Keratinocyte (primary cell): Measurements from ENCODE around the gene KRT71. TPM values are rescaled to one million over a fixed set of nuclear protein-coding genes. Genes with fewer than 3 reads are reported as not detected.
"Not testable (repeated sequence)": the region's sequence is repeated elsewhere in the genome, so short reads cannot be mapped to it uniquely, and the experiment has no call there.

Experiments used
- DNase-seq: peaks from one replicate; pipeline ENCODE4 v3.0.0-alpha.2; 2011; ENCODE audit warnings: low read depth, missing footprints, low spot score
- FAIRE-seq: peaks from 2 replicates; lab custom pipeline; 2011; peaks lifted over from hg19 to GRCh38; lab: Jason Lieb, UNC
- H2AFZ ChIP-seq: 2 replicates; pipeline ENCODE4 v1.6.0; 2012; ENCODE audit warnings: low read length, control low read depth, inconsistent platforms; ENCODE audit not compliant: control insufficient read depth
- H3K27ac ChIP-seq: 2 replicates; pipeline ENCODE4 v1.5.1; 2011; ENCODE audit warnings: low read length; ENCODE audit not compliant: control insufficient read depth, insufficient read depth
- H3K27me3 ChIP-seq: 3 replicates; pipeline ENCODE4 v1.6.0; 2011; ENCODE audit warnings: low read length; ENCODE audit not compliant: control insufficient read depth, insufficient read depth; ENCODE audit errors: extremely low read depth
- H3K36me3 ChIP-seq, 2 experiments: 2 replicates in 1 of 2; 3 replicates in 1 of 2; pipeline ENCODE4 v1.5.1; 2011; ENCODE audit warnings: low read length in 2 of 2, mild to moderate bottlenecking in 1 of 2; ENCODE audit not compliant: control insufficient read depth in 2 of 2, insufficient read depth in 2 of 2; ENCODE audit errors: extremely low read depth in 1 of 2
- H3K4me1 ChIP-seq: 3 replicates; pipeline ENCODE4 v1.5.1; 2011; ENCODE audit warnings: low read length; ENCODE audit not compliant: control insufficient read depth, insufficient read depth; ENCODE audit errors: extremely low read depth
- H3K4me2 ChIP-seq: 3 replicates; pipeline ENCODE4 v1.6.0; 2011; ENCODE audit warnings: low read depth, low read length; ENCODE audit not compliant: control insufficient read depth, insufficient read depth; ENCODE audit errors: extremely low read depth
- H3K4me3 ChIP-seq, 3 experiments: fragments of 200-600 bp in 1 of 3; sonication (generic) in 1 of 3; 2 replicates in 2 of 3; 3 replicates in 1 of 3; pipeline ENCODE4 v1.5.1; 2011 to 2016; ENCODE audit warnings: low read length in 3 of 3, mild to moderate bottlenecking in 3 of 3, control low read depth in 2 of 3, inconsistent platforms in 1 of 3, low read depth in 1 of 3, mixed read lengths in 1 of 3, mixed run types in 1 of 3, moderate library complexity in 1 of 3; ENCODE audit not compliant: control insufficient read depth in 2 of 3, insufficient read depth in 2 of 3; ENCODE audit errors: extremely low read depth in 1 of 3
- H3K79me2 ChIP-seq: 2 replicates; pipeline ENCODE4 v1.6.0; 2012; ENCODE audit warnings: low read length; ENCODE audit not compliant: control insufficient read depth, insufficient read depth
- H3K9ac ChIP-seq: 3 replicates; pipeline ENCODE4 v1.6.0; 2011; ENCODE audit warnings: low read length; ENCODE audit not compliant: control insufficient read depth, insufficient read depth; ENCODE audit errors: extremely low read depth
- H3K9me1 ChIP-seq: 3 replicates; pipeline ENCODE4 v1.6.0; 2011; ENCODE audit warnings: low read length; ENCODE audit not compliant: control insufficient read depth, insufficient read depth; ENCODE audit errors: extremely low read depth
- H3K9me3 ChIP-seq: 2 replicates; pipeline ENCODE4 v1.5.1; 2012; ENCODE audit warnings: low read depth, low read length; ENCODE audit not compliant: control insufficient read depth
- H4K20me1 ChIP-seq: 3 replicates; pipeline ENCODE4 v1.6.0; 2011; ENCODE audit warnings: low read length; ENCODE audit not compliant: control insufficient read depth, insufficient read depth; ENCODE audit errors: extremely low read depth
- EZH2 ChIP-seq: IDR thresholded peaks from one replicate; pipeline ENCODE4 v1.6.1; 2012; ENCODE audit warnings: inconsistent platforms, mild to moderate bottlenecking, low read length, moderate library complexity
- dilution Hi-C: fragments of 300-500 bp; cut with MboI; formaldehyde crosslinking; loops from one replicate; pipeline ENCODE4 v1.7.0; 2020; ENCODE audit warnings: low sequenced_read_pairs; ENCODE audit not compliant: extremely low pct_ligation_motif_present
- polyA plus RNA-seq, 5 experiments: library from polyadenylated mRNA; depleted of rRNA in 3 of 5; stranded (reverse) in 3 of 5; stranded (forward) in 1 of 5; unstranded in 1 of 5; fragments of >200 nt; gene quantifications; 1 replicate in 1 of 5; 2 replicates in 3 of 5; 3 replicates in 1 of 5; pipeline versions ENCODE4 v1.2.1 to v1.2.3, GENCODE V29; 2011 to 2012; ENCODE audit warnings: missing spikeins in 2 of 5, low read depth in 1 of 5, low replicate concordance in 1 of 5
- TF ChIP-seq, protein P1 (sequence below), 3 experiments: IDR thresholded peaks in 1 of 3; conservative IDR thresholded peaks in 1 of 3; optimal IDR thresholded peaks in 1 of 3; 2 replicates in 2 of 3; 3 replicates in 1 of 3; pipeline versions ENCODE3 to v1.5.1; 2011; ENCODE audit warnings: low read length in 3 of 3, mild to moderate bottlenecking in 3 of 3, moderate library complexity in 2 of 3, control low read depth in 1 of 3, inconsistent platforms in 1 of 3; ENCODE audit not compliant: insufficient read depth in 2 of 3; ENCODE audit errors: extremely low read depth in 1 of 3

KRT71 gene
- polyA plus RNA-seq, 1 donor (not counting 4 experiments of a cell fraction or from before 2014, with no cell fraction given) = not detected

DNA sequence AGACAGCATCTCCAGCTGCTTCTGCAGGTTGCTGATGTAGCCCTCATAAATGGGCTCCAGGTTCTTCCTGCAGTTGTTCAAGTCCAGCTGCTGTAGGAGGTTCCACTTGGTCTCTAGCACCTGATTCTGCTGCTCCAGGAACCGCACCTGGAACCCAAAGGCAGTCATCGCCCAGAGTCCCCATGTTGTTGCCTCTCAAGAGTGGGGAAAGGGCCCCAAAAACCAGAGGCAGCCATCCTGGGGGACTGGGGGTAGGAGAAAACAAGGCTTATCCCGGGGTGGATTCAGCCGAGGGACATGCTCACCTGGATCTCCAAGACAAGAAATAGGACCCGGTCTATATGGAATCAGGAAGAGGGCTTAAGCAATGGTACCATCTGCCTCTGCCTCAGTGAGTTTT lies 46.0 kb upstream of the KRT71 start:
- no peak overlapping the region for H3K9ac ChIP-seq
- no peak overlapping the region for H3K4me2 ChIP-seq
- H3K79me2 ChIP-seq = no peaks in the 10 kb centered on the region
- DNase-seq = no peak
- no peaks in the 10 kb centered on the region for H4K20me1 ChIP-seq
- no peaks in the 10 kb centered on the region for H3K4me1 ChIP-seq
- no peaks in the 10 kb centered on the region for H3K36me3 ChIP-seq
- H3K27ac ChIP-seq = no peak overlapping the region
- H2AFZ ChIP-seq = no peak overlapping the region
- H3K9me3 ChIP-seq = no peaks in the 10 kb centered on the region
- peaks cover 40% of the 10 kb centered on the region for H3K27me3 ChIP-seq
- H3K9me1 ChIP-seq = no peaks in the 10 kb centered on the region
- TF ChIP-seq, protein P1, sequence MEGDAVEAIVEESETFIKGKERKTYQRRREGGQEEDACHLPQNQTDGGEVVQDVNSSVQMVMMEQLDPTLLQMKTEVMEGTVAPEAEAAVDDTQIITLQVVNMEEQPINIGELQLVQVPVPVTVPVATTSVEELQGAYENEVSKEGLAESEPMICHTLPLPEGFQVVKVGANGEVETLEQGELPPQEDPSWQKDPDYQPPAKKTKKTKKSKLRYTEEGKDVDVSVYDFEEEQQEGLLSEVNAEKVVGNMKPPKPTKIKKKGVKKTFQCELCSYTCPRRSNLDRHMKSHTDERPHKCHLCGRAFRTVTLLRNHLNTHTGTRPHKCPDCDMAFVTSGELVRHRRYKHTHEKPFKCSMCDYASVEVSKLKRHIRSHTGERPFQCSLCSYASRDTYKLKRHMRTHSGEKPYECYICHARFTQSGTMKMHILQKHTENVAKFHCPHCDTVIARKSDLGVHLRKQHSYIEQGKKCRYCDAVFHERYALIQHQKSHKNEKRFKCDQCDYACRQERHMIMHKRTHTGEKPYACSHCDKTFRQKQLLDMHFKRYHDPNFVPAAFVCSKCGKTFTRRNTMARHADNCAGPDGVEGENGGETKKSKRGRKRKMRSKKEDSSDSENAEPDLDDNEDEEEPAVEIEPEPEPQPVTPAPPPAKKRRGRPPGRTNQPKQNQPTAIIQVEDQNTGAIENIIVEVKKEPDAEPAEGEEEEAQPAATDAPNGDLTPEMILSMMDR (optimal IDR thresholded peaks at IDR 0.05 in 1 of 3, IDR thresholded peaks at IDR 0.05 in 1 of 3, conservative IDR thresholded peaks at IDR 0.05 in 1 of 3; ENCODE audit: extremely low read depth in 1 of 3, insufficient read depth in 2 of 3, low read length in 3 of 3) = no peak
- TF ChIP-seq EZH2 = no peak
- no peak overlapping the region for H3K4me3 ChIP-seq
- dilution Hi-C loops = no loop called here
- no peak for FAIRE-seq

DNA sequence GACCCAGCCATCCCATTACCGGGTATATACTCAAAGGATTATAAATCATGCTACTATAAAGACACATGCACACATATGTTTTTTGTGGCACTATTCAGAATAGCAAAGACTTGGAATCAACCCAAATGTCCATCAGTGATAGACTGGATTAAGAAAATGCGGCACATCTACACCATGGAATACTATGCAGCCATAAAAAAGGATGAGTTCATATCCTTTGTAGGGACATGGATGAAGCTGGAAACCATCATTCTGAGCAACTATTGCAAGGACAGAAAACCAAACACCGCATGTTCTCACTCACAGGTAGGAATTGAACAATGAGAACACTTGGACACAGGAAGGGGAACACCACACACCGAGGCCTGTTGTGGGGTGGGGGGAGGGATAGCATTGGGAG lies 41.3 kb upstream of the KRT71 start:
- dilution Hi-C loops, H3K9me3 ChIP-seq, H2AFZ ChIP-seq, H3K27ac ChIP-seq, H3K79me2 ChIP-seq, H3K4me3 ChIP-seq, DNase-seq, H4K20me1 ChIP-seq, H3K36me3 ChIP-seq, FAIRE-seq, H3K4me2 ChIP-seq, H3K9me1 ChIP-seq, H3K9ac ChIP-seq, H3K4me1 ChIP-seq: not testable (repeated sequence)
- peaks cover 19% of the 10 kb centered on the region for H3K27me3 ChIP-seq

DNA sequence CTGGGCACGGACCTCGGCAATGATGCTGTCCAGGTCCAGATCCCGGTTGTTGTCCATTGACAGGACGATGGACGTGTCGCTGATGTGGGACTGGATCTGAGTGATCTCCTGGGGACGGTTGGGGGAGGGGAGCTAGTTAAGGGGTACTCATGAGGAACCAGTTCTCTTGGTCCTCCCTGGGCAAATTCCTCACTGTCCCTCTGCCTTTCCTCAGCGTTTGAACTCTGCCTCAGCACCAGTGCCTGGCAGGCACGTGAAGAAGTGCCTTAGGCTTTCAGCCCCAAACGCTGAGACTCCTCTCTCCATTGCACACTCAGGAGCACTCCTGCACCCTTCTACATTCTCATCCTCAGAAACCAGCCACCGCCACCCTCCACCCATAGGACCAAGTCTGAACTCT lies 38.6 kb upstream of the KRT71 start:
- no peak overlapping the region for H3K27ac ChIP-seq
- H3K4me2 ChIP-seq = no peak overlapping the region
- H3K36me3 ChIP-seq = no peaks in the 10 kb centered on the region
- no peaks in the 10 kb centered on the region for H3K79me2 ChIP-seq
- no peak for FAIRE-seq
- no peak overlapping the region for H3K4me3 ChIP-seq
- TF ChIP-seq, protein P1 (optimal IDR thresholded peaks at IDR 0.05 in 1 of 3, IDR thresholded peaks at IDR 0.05 in 1 of 3, conservative IDR thresholded peaks at IDR 0.05 in 1 of 3; ENCODE audit: extremely low read depth in 1 of 3, insufficient read depth in 2 of 3, low read length in 3 of 3) = no peak
- TF ChIP-seq EZH2 = no peak
- dilution Hi-C loops = no loop called here
- DNase-seq = no peak
- no peak overlapping the region for H2AFZ ChIP-seq
- no peaks in the 10 kb centered on the region for H3K9me3 ChIP-seq
- H3K27me3 ChIP-seq = peaks cover 7% of the 10 kb centered on the region
- H3K4me1 ChIP-seq = no peaks in the 10 kb centered on the region
- no peak overlapping the region for H3K9ac ChIP-seq
- no peaks in the 10 kb centered on the region for H3K9me1 ChIP-seq
- no peaks in the 10 kb centered on the region for H4K20me1 ChIP-seq
